ENCODE measurements around the gene ASPG. TPM values are rescaled to one million over a fixed set of nuclear protein-coding genes. Genes with fewer than 3 reads are reported as not detected.

Gene ASPG
- polyA plus RNA-seq, 3 donors, result 0.01 TPM; not detected in 2

GRCh38 chr14:104156142-104156541, 70.6 kb downstream of the ASPG start:
- no peak overlapping the region for H3K4me2 ChIP-seq (replicated peaks; ENCODE audit: extremely low read depth, low read length, poor library complexity, severe bottlenecking)
- H2AFZ ChIP-seq (ENCODE audit: insufficient read depth, low read depth, low read length, poor library complexity, severe bottlenecking), result no peak overlapping the region
- H3K36me3 ChIP-seq (replicated peaks in 1 of 2; ENCODE audit: control insufficient read depth in 1 of 2, insufficient read depth in 2 of 2, low read length in 2 of 2), result no peaks in the 10 kb centered on the region
- H3K9ac ChIP-seq (ENCODE audit: insufficient read depth, low read length, poor library complexity, severe bottlenecking), result no peak overlapping the region
- H3K27me3 ChIP-seq (ENCODE audit: control insufficient read depth in 2 of 2, insufficient read depth in 2 of 2, low read length in 2 of 2), result no peaks in the 10 kb centered on the region
- Mint-ChIP-seq H3K4me1 (no peaks in the 10 kb centered on the region), H3K27me3 (ENCODE audit: low read depth in 3 of 3) (peaks cover 0 to 2% (median 1%) of the 10 kb centered on the region in 3 donors), H3K9me3 (no peaks in the 10 kb centered on the region), H3K27ac (no peak overlapping the region), H3K4me3 (no peak overlapping the region), H3K36me3 (no peaks in the 10 kb centered on the region)
- no peaks in the 10 kb centered on the region for H3K4me1 ChIP-seq (ENCODE audit: control insufficient read depth in 1 of 2, insufficient read depth in 2 of 2, low read length in 2 of 2)
- WGBS (ENCODE audit: insufficient coverage), result 89% methylated on average over 5 of the region's 5 CpGs
- no peak overlapping the region for H3K27ac ChIP-seq (ENCODE audit: low read depth in 1 of 2, low read length in 2 of 2)
- H3K4me3 ChIP-seq (replicated peaks in 1 of 3; ENCODE audit: low read depth in 2 of 3, low read length in 3 of 3), result no peak overlapping the region
- DNase-seq, result no peak
- TF ChIP-seq CTCF (IDR thresholded peaks at IDR 0.05), result no peak
- H4K20me1 ChIP-seq (ENCODE audit: insufficient read depth, low read length), result no peaks in the 10 kb centered on the region
- no peaks in the 10 kb centered on the region for H3K79me2 ChIP-seq (ENCODE audit: insufficient read depth, low read length)
- H3K9me3 ChIP-seq (replicated peaks in 1 of 2; ENCODE audit: control insufficient read depth in 1 of 2, insufficient read depth in 1 of 2, low read length in 2 of 2), result no peaks in the 10 kb centered on the region
- intact Hi-C loops (cut with micrococcal nuclease), result no loop called here

DNA sequence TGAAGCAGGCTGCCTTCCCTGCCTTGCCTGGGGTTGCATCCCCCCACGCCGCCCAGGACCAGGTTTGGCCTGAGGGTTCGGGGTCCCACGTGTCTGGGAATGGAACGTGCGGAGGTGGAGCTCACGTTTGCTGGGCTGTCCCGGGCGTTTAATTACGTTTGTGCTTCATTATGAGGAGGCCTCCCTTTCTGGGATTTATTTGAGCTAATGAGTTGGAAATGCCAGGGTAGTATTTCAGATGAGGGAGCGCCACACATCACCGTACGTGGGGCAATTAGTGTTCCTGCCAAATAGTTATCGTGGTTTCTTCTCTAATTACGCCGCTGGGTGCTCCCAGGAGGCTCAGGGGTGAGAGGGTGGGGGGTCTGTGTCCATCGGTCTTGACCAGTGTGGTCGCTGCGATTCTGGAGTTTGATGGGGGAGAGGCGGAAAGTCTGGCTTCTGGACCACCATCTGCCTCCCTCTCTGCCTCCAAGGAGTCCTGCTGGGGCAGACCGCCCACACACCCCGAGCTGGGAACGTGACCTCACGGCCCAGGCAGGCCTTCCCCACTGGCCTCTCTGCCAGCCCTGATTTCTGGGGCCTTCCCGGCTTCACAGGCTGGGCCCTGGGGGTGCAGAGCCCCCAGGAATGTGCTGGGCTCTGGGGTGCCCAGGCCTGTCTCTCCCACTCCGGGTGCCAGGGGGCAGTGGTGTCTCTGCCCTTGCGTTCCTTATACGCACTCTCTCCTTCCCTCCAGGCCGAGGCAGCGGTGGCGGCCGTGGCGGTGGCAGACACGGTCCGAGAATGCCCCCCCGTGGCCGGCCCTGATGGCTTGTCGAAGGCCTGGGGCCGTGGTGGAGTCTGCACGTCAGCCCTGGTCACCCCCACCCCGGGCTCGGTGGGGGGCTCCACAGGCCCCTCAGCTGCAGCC, 71.8 kb downstream of the ASPG start:
- WGBS (ENCODE audit: insufficient coverage), result 95% methylated on average over 37 of the region's 42 CpGs
- no peak overlapping the region for H3K27ac Mint-ChIP-seq
- no peak overlapping the region for H3K27ac ChIP-seq (ENCODE audit: low read depth in 1 of 2, low read length in 2 of 2)
- no peak overlapping the region for H2AFZ ChIP-seq (ENCODE audit: insufficient read depth, low read depth, low read length, poor library complexity, severe bottlenecking)
- intact Hi-C loops (cut with micrococcal nuclease), result no loop called here
- H3K9me3 Mint-ChIP-seq, result no peaks in the 10 kb centered on the region
- TF ChIP-seq CTCF (IDR thresholded peaks at IDR 0.05), result no peak
- H3K27me3 ChIP-seq (ENCODE audit: control insufficient read depth in 2 of 2, insufficient read depth in 2 of 2, low read length in 2 of 2), result no peaks in the 10 kb centered on the region
- H3K4me3 ChIP-seq (replicated peaks in 1 of 3; ENCODE audit: low read depth in 2 of 3, low read length in 3 of 3), result no peak overlapping the region
- no peaks in the 10 kb centered on the region for H3K4me1 ChIP-seq (ENCODE audit: control insufficient read depth in 1 of 2, insufficient read depth in 2 of 2, low read length in 2 of 2)
- no peaks in the 10 kb centered on the region for H3K36me3 ChIP-seq (replicated peaks in 1 of 2; ENCODE audit: control insufficient read depth in 1 of 2, insufficient read depth in 2 of 2, low read length in 2 of 2)
- no peak overlapping the region for H3K4me3 Mint-ChIP-seq
- H3K79me2 ChIP-seq (ENCODE audit: insufficient read depth, low read length), result no peaks in the 10 kb centered on the region
- no peaks in the 10 kb centered on the region for H4K20me1 ChIP-seq (ENCODE audit: insufficient read depth, low read length)
- DNase-seq, result no peak
- H3K4me1 Mint-ChIP-seq, result no peaks in the 10 kb centered on the region
- no peak overlapping the region for H3K9ac ChIP-seq (ENCODE audit: insufficient read depth, low read length, poor library complexity, severe bottlenecking)
- H3K9me3 ChIP-seq (replicated peaks in 1 of 2; ENCODE audit: control insufficient read depth in 1 of 2, insufficient read depth in 1 of 2, low read length in 2 of 2), result no peaks in the 10 kb centered on the region
- H3K36me3 Mint-ChIP-seq, result no peaks in the 10 kb centered on the region
- peaks cover 0 to 1% (median 0%) of the 10 kb centered on the region in 3 donors for H3K27me3 Mint-ChIP-seq (ENCODE audit: low read depth in 3 of 3)
- no peak overlapping the region for H3K4me2 ChIP-seq (replicated peaks; ENCODE audit: extremely low read depth, low read length, poor library complexity, severe bottlenecking)

Data from CD14-positive monocyte (primary cell).